ENCODE data around the gene CLDND2. TPM values are rescaled to one million over a fixed set of nuclear protein-coding genes. Genes with fewer than 3 reads are reported as not detected.

CLDND2 gene
- total RNA-seq, 1 experiment from 2014 or later: 1.8 TPM

- Histone ChIP-seq H2AFZ (ENCODE audit: low read depth, low read length, poor library complexity, severe bottlenecking) (no peak overlapping the region), H4K20me1 (ENCODE audit: insufficient read depth) (no peaks in the 10 kb centered on the region), H3K79me2 (ENCODE audit: insufficient read depth, low read length) (no peaks in the 10 kb centered on the region), H3K9ac (ENCODE audit: low read length) (no peak overlapping the region), H3K36me3 (ENCODE audit: control insufficient read depth in 1 of 2, insufficient read depth in 2 of 2, low read length in 2 of 2) (no peaks in the 10 kb centered on the region), H3K4me3 (replicated peaks in 1 of 2; ENCODE audit: low read depth in 1 of 2, low read length in 2 of 2) (no peak overlapping the region), H3K27ac (ENCODE audit: low read depth, low read length) (no peak overlapping the region), H3K4me2 (ENCODE audit: low read length) (no peak overlapping the region), H3K27me3 (ENCODE audit: insufficient read depth, low read length) (no peaks in the 10 kb centered on the region), H3K9me2 (ENCODE audit: insufficient read depth) (no peaks in the 10 kb centered on the region), H3K4me1 (ENCODE audit: control insufficient read depth in 1 of 2, insufficient read depth in 2 of 2, low read length in 2 of 2) (peaks cover 5 to 9% of the 10 kb centered on the region in 2 experiments; a peak in 3 of 4 replicates), H3K9me3 (ENCODE audit: control insufficient read depth in 1 of 2, insufficient read depth in 1 of 2, low read depth in 1 of 2, low read length in 2 of 2) (no peaks in the 10 kb centered on the region)
- POLR2A ChIA-PET: no interaction called here
- RAD21 ChIA-PET (ENCODE audit: low non-redundant PET in 1 of 2, low total read pairs in 2 of 2, uncharacterized antibody in 2 of 2, unreplicated experiment in 2 of 2): interaction anchor here in 1 of 2 experiments (0.7 kb wide), 1 partner anchor 100 kb away, joined by 3 read pairs; no protein-coding TSS in a partner anchor
- no TSS peak for BruUV-seq (replicated peaks)
- TF ChIP-seq SP1 (IDR thresholded peaks at IDR 0.05; ENCODE audit: low read depth) (no peak), ZBTB33 (IDR thresholded peaks at IDR 0.05; ENCODE audit: extremely low read depth, insufficient replicate concordance, low read length) (no peak), YY1 (IDR thresholded peaks at IDR 0.05; ENCODE audit: extremely low read depth, insufficient replicate concordance, low read depth, low read length) (no peak), SIN3A (IDR thresholded peaks at IDR 0.05; ENCODE audit: low read depth) (no peak), ZFX (IDR thresholded peaks at IDR 0.05) (no peak), FOSL1 (IDR thresholded peaks at IDR 0.05; ENCODE audit: low read depth) (no peak), EZH2 (IDR thresholded peaks at IDR 0.05) (no peak), JUND (IDR thresholded peaks at IDR 0.05) (no peak), EZH2phosphoT487 (IDR thresholded peaks at IDR 0.05; ENCODE audit: borderline replicate concordance) (no peak), CBX3 (IDR thresholded peaks at IDR 0.05; ENCODE audit: low read depth) (no peak), SRF (IDR thresholded peaks at IDR 0.05; ENCODE audit: low read depth) (no peak), POLR2AphosphoS5 (IDR thresholded peaks at IDR 0.05; ENCODE audit: low read depth, low read length) (no peak), CEBPB (IDR thresholded peaks at IDR 0.05; ENCODE audit: low read depth) (no peak), ELF1 (IDR thresholded peaks at IDR 0.05; ENCODE audit: borderline replicate concordance, low read depth) (no peak), CTCF (IDR thresholded peaks at IDR 0.05 in 2 of 3, conservative IDR thresholded peaks at IDR 0.05 in 1 of 3; ENCODE audit: borderline replicate concordance in 1 of 3, insufficient read depth in 1 of 3, low read depth in 2 of 3, low read length in 2 of 3) (no peak), REST (IDR thresholded peaks at IDR 0.05; ENCODE audit: low read depth) (no peak), POLR2A (IDR thresholded peaks at IDR 0.05; ENCODE audit: borderline replicate concordance, extremely low read depth, insufficient read depth, insufficient read length) (no peak), EGR1 (IDR thresholded peaks at IDR 0.05; ENCODE audit: low read depth) (no peak)
- TF ChIP-seq, protein P1, sequence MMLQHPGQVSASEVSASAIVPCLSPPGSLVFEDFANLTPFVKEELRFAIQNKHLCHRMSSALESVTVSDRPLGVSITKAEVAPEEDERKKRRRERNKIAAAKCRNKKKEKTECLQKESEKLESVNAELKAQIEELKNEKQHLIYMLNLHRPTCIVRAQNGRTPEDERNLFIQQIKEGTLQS (IDR thresholded peaks at IDR 0.05): no peak
- ATAC-seq: peak; percentile 37
- DNase-seq (ENCODE audit: low read depth, low spot score): peak; percentile 27
- intact Hi-C loops (cut with micrococcal nuclease): no loop called here
- CTCF ChIA-PET: no interaction called here
Observed at GRCh38 chr19:51333836-51334460, 34.9 kb downstream of the CLDND2 start.
